HepG2 (cell line): ENCODE measurements around the gene CREBZF. TPM values are rescaled to one million over a fixed set of nuclear protein-coding genes. Genes with fewer than 3 reads are reported as not detected.

ENCODE experiments used
- ATM ChIP-seq: fragments of 450-650 bp; IDR thresholded peaks from 2 replicates; pipeline ENCODE4 v1.7.1; 2017; ENCODE audit warnings: mild to moderate bottlenecking, borderline replicate concordance
- NFE2L1 ChIP-seq: sonication (generic); formaldehyde crosslinking; IDR thresholded peaks from 2 replicates; pipeline ENCODE4 v1.4.0; 2020; ENCODE audit warnings: missing genetic modification reagents, mild to moderate bottlenecking, borderline replicate concordance
- POLR2A ChIP-seq, 2 experiments: IDR thresholded peaks; 2 replicates each; pipeline ENCODE4 v1.6.1; 2011; ENCODE audit warnings: low read depth in 2 of 2, low read length in 2 of 2, mild to moderate bottlenecking in 1 of 2, moderate library complexity in 1 of 2; ENCODE audit not compliant: insufficient read depth in 1 of 2
- ZFP36L1 ChIP-seq: sonication (generic); formaldehyde crosslinking; IDR thresholded peaks from 2 replicates; pipeline ENCODE4 v1.8.0; 2022; ENCODE audit warnings: mild to moderate bottlenecking, missing genetic modification reagents, moderate library complexity
- ZMYM3 ChIP-seq: sonication (generic); formaldehyde crosslinking; IDR thresholded peaks from 2 replicates; pipeline ENCODE4 v1.5.1; 2020; ENCODE audit warnings: mild to moderate bottlenecking, missing genetic modification reagents
- polyA plus RNA-seq, 8 experiments: library from polyadenylated mRNA; depleted of rRNA in 3 of 8; stranded (reverse) in 7 of 8; unstranded in 1 of 8; fragments of >200 nt; fragmentation: Illumina TruSeq in 4 of 8; extraction: Trizol in 4 of 8; gene quantifications; 2 replicates each; pipeline versions ENCODE4 v1.2.1 to v1.2.3, GENCODE V29; 2011 to 2016; ENCODE audit warnings: low read depth in 4 of 8, missing spikeins in 1 of 8, mixed read lengths in 1 of 8; ENCODE audit not compliant: insufficient read depth in 1 of 8
- total RNA-seq, 5 experiments: library from RNA; depleted of rRNA; stranded (reverse); fragments of >200 nt; fragmentation: Illumina TruSeq; extraction: Trizol; gene quantifications; 2 replicates each; pipeline ENCODE4 v1.2.3, GENCODE V29; 2016; ENCODE audit warnings: low read depth in 1 of 5
- TF ChIP-seq, protein P1 (sequence below): sonication (generic); formaldehyde crosslinking; IDR thresholded peaks from 2 replicates; pipeline ENCODE4 v1.8.0; 2022; ENCODE audit warnings: mild to moderate bottlenecking, missing genetic modification reagents, moderate library complexity
- TF ChIP-seq, protein P2 (sequence below): sonication (generic); formaldehyde crosslinking; IDR thresholded peaks from 2 replicates; pipeline ENCODE4 v1.4.0; 2020; ENCODE audit warnings: missing genetic modification reagents
- TF ChIP-seq, protein P3 (sequence below): sonication (generic); formaldehyde crosslinking; IDR thresholded peaks from 2 replicates; pipeline ENCODE4 v1.5.0; 2020; ENCODE audit warnings: mild to moderate bottlenecking, missing genetic modification reagents, borderline replicate concordance
- TF ChIP-seq, protein P4 (sequence below): sonication (generic); formaldehyde crosslinking; IDR thresholded peaks from 2 replicates; pipeline ENCODE4; 2020; ENCODE audit warnings: missing genetic modification reagents, mild to moderate bottlenecking, borderline replicate concordance
- TF ChIP-seq, protein P5 (sequence below): sonication (generic); formaldehyde crosslinking; IDR thresholded peaks from 2 replicates; pipeline ENCODE4 v1.5.0; 2020; ENCODE audit warnings: missing genetic modification reagents
- TF ChIP-seq, protein P6 (sequence below), 2 experiments: sonication (generic) in 1 of 2; formaldehyde crosslinking in 1 of 2; IDR thresholded peaks; 2 replicates each; pipeline versions ENCODE4 v1.6.1 to v1.9.0; 2014 to 2022; ENCODE audit warnings: antibody characterized with exemption in 1 of 2, borderline replicate concordance in 1 of 2, inconsistent platforms in 1 of 2, low read depth in 1 of 2, missing genetic modification reagents in 1 of 2

CREBZF gene
- total and polyA plus RNA-seq, 2 of the 13 experiments (the other 11 are each of a cell fraction or from before 2014, with no cell fraction given): 30.6 to 43.1 TPM

DNA sequence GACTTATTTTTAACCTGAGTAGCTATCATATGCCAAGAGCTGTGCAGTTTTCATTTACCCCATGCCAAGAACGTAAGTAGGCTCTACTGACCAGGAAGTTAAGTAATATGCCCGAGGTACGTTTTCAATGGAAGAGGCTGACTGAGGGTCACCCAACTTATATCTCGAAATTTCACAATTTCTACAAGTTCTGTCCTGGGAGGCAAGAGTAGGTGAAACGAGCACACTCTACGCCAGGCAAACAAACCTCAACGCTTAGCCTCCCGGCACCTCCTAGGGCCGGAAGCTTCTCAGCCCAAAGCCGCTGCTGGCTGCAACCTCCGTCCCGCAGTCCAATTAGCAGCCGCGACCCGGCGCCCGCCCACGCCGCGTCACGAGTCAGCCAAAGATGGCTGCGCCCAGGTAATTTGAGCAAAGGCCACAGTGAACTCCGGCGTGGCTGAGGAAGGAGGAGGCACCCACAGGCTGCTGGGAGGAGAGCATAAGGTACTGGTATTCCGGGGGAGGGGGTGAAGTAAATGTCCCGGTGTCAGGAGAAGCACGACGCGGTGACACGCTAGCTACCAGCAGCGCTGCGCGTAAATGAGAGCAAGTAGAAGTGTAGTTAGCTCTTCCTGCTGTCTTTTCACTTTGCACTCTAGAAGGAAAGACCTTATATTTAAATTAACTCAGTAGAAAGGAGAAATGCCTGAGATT is 17.2 kb downstream of the CREBZF start, which contains the start of gene TMEM126A (continued):
- TF ChIP-seq, protein P1, sequence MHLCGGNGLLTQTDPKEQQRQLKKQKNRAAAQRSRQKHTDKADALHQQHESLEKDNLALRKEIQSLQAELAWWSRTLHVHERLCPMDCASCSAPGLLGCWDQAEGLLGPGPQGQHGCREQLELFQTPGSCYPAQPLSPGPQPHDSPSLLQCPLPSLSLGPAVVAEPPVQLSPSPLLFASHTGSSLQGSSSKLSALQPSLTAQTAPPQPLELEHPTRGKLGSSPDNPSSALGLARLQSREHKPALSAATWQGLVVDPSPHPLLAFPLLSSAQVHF (CRISPR knock-in tag): no peak
- TF ChIP-seq, protein P2, sequence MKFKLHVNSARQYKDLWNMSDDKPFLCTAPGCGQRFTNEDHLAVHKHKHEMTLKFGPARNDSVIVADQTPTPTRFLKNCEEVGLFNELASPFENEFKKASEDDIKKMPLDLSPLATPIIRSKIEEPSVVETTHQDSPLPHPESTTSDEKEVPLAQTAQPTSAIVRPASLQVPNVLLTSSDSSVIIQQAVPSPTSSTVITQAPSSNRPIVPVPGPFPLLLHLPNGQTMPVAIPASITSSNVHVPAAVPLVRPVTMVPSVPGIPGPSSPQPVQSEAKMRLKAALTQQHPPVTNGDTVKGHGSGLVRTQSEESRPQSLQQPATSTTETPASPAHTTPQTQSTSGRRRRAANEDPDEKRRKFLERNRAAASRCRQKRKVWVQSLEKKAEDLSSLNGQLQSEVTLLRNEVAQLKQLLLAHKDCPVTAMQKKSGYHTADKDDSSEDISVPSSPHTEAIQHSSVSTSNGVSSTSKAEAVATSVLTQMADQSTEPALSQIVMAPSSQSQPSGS (CRISPR knock-in tag): peak; percentile 71; the same call in 1 of the 2 replicates
- TF ChIP-seq, protein P3, sequence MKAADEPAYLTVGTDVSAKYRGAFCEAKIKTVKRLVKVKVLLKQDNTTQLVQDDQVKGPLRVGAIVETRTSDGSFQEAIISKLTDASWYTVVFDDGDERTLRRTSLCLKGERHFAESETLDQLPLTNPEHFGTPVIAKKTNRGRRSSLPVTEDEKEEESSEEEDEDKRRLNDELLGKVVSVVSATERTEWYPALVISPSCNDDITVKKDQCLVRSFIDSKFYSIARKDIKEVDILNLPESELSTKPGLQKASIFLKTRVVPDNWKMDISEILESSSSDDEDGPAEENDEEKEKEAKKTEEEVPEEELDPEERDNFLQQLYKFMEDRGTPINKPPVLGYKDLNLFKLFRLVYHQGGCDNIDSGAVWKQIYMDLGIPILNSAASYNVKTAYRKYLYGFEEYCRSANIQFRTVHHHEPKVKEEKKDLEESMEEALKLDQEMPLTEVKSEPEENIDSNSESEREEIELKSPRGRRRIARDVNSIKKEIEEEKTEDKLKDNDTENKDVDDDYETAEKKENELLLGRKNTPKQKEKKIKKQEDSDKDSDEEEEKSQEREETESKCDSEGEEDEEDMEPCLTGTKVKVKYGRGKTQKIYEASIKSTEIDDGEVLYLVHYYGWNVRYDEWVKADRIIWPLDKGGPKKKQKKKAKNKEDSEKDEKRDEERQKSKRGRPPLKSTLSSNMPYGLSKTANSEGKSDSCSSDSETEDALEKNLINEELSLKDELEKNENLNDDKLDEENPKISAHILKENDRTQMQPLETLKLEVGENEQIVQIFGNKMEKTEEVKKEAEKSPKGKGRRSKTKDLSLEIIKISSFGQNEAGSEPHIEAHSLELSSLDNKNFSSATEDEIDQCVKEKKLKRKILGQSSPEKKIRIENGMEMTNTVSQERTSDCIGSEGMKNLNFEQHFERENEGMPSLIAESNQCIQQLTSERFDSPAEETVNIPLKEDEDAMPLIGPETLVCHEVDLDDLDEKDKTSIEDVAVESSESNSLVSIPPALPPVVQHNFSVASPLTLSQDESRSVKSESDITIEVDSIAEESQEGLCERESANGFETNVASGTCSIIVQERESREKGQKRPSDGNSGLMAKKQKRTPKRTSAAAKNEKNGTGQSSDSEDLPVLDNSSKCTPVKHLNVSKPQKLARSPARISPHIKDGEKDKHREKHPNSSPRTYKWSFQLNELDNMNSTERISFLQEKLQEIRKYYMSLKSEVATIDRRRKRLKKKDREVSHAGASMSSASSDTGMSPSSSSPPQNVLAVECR (CRISPR knock-in tag): peak; percentile 85; the same call in 1 of the 2 replicates
- TF ChIP-seq ZMYM3 (CRISPR knock-in tag) (no peak), ZFP36L1 (CRISPR knock-in tag) (no peak), ATM (no peak), POLR2A (IDR thresholded peaks at IDR 0.05; ENCODE audit: insufficient read depth in 1 of 2, low read depth in 2 of 2, low read length in 2 of 2) (peak; percentile 90), NFE2L1 (CRISPR knock-in tag) (no peak)
- TF ChIP-seq, protein P4, sequence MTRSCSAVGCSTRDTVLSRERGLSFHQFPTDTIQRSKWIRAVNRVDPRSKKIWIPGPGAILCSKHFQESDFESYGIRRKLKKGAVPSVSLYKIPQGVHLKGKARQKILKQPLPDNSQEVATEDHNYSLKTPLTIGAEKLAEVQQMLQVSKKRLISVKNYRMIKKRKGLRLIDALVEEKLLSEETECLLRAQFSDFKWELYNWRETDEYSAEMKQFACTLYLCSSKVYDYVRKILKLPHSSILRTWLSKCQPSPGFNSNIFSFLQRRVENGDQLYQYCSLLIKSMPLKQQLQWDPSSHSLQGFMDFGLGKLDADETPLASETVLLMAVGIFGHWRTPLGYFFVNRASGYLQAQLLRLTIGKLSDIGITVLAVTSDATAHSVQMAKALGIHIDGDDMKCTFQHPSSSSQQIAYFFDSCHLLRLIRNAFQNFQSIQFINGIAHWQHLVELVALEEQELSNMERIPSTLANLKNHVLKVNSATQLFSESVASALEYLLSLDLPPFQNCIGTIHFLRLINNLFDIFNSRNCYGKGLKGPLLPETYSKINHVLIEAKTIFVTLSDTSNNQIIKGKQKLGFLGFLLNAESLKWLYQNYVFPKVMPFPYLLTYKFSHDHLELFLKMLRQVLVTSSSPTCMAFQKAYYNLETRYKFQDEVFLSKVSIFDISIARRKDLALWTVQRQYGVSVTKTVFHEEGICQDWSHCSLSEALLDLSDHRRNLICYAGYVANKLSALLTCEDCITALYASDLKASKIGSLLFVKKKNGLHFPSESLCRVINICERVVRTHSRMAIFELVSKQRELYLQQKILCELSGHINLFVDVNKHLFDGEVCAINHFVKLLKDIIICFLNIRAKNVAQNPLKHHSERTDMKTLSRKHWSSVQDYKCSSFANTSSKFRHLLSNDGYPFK (CRISPR knock-in tag): peak; percentile 85; the same call in 1 of the 2 replicates
- TF ChIP-seq, protein P5, sequence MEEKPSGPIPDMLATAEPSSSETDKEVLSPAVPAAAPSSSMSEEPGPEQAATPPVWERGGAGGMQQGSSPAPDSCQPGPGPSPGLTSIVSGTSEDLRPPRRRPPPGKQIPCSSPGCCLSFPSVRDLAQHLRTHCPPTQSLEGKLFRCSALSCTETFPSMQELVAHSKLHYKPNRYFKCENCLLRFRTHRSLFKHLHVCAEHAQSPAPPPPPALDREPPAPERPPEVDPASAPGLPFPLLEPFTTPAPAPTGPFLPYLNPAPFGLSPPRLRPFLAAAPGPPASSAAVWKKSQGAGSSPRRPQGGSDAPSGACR (CRISPR knock-in tag): 0 out of 2 replicates have a peak, but pooled peaks have one; percentile 52
- TF ChIP-seq, protein P6, sequence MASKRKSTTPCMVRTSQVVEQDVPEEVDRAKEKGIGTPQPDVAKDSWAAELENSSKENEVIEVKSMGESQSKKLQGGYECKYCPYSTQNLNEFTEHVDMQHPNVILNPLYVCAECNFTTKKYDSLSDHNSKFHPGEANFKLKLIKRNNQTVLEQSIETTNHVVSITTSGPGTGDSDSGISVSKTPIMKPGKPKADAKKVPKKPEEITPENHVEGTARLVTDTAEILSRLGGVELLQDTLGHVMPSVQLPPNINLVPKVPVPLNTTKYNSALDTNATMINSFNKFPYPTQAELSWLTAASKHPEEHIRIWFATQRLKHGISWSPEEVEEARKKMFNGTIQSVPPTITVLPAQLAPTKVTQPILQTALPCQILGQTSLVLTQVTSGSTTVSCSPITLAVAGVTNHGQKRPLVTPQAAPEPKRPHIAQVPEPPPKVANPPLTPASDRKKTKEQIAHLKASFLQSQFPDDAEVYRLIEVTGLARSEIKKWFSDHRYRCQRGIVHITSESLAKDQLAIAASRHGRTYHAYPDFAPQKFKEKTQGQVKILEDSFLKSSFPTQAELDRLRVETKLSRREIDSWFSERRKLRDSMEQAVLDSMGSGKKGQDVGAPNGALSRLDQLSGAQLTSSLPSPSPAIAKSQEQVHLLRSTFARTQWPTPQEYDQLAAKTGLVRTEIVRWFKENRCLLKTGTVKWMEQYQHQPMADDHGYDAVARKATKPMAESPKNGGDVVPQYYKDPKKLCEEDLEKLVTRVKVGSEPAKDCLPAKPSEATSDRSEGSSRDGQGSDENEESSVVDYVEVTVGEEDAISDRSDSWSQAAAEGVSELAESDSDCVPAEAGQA (IDR thresholded peaks at IDR 0.05; ENCODE audit: low read depth): peak; percentile 85
- TF ChIP-seq, protein P6 (CRISPR knock-in tag; IDR thresholded peaks at IDR 0.05; ENCODE audit: borderline replicate concordance): no peak
